ENCODE measurements around the gene ZNF554. TPM values are rescaled to one million over a fixed set of nuclear protein-coding genes. Genes with fewer than 3 reads are reported as not detected.

ZNF554 gene
- total RNA-seq, 1 experiment from 2014 or later, result 3.3 TPM

DNA sequence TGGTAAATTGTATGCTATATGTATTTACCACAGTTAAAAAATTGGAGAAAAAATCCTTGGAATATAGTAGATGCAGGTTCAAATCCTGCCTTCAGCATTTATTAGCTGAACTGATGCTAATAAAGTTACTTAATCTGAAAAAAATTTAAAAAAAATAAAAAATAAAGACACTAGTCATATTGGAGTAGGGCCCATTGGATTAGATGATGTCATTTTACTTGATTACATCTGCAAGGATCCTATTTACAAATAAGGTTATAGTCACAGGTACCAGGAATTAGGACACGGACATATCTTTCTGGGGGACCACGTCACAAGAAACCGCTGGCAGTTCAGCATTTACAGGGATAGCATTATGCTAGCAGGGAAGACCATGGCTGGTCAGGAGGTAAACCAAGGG, 27.8 kb downstream of the ZNF554 start:
- no peak overlapping the region for H2AFZ ChIP-seq
- CTCF ChIA-PET, result interaction anchor here (0.7 kb wide), 1 partner anchor 65 kb away, joined by 3 read pairs; no protein-coding TSS in a partner anchor
- no peaks in the 10 kb centered on the region for H3K9me2 ChIP-seq (ENCODE audit: insufficient read depth)
- no peaks in the 10 kb centered on the region for H3K4me1 ChIP-seq (replicated peaks; ENCODE audit: insufficient read depth)
- no peak for DNase-seq
- no peak overlapping the region for H3K27ac ChIP-seq
- POLR2A ChIA-PET (ENCODE audit: unreplicated experiment), result no interaction called here
- H3K36me3 ChIP-seq (ENCODE audit: low read depth), result peaks cover 14% of the 10 kb centered on the region
- no TSS peak for BruUV-seq (replicated peaks)
- H3K9me3 ChIP-seq (ENCODE audit: insufficient read depth, low read depth), result peaks cover 4% of the 10 kb centered on the region; the same call in 1 of the 2 replicates
- intact Hi-C loops (cut with micrococcal nuclease; ENCODE audit: unreplicated experiment), result no loop called here
- H3K79me2 ChIP-seq (ENCODE audit: low read depth), result no peaks in the 10 kb centered on the region
- H3K4me2 ChIP-seq, result no peak overlapping the region
- H3K27me3 ChIP-seq (ENCODE audit: insufficient read depth, low read depth), result no peaks in the 10 kb centered on the region
- TF ChIP-seq EZH2 (IDR thresholded peaks at IDR 0.05; ENCODE audit: low read depth), result no peak
- TF ChIP-seq, protein P1, sequence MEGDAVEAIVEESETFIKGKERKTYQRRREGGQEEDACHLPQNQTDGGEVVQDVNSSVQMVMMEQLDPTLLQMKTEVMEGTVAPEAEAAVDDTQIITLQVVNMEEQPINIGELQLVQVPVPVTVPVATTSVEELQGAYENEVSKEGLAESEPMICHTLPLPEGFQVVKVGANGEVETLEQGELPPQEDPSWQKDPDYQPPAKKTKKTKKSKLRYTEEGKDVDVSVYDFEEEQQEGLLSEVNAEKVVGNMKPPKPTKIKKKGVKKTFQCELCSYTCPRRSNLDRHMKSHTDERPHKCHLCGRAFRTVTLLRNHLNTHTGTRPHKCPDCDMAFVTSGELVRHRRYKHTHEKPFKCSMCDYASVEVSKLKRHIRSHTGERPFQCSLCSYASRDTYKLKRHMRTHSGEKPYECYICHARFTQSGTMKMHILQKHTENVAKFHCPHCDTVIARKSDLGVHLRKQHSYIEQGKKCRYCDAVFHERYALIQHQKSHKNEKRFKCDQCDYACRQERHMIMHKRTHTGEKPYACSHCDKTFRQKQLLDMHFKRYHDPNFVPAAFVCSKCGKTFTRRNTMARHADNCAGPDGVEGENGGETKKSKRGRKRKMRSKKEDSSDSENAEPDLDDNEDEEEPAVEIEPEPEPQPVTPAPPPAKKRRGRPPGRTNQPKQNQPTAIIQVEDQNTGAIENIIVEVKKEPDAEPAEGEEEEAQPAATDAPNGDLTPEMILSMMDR (conservative IDR thresholded peaks at IDR 0.05), result no peak
- no peak overlapping the region for H3K4me3 ChIP-seq
- no peaks in the 10 kb centered on the region for H4K20me1 ChIP-seq (ENCODE audit: insufficient read depth)
- H3F3A ChIP-seq (ENCODE audit: insufficient read depth, low read depth), result no peaks in the 10 kb centered on the region

DNA sequence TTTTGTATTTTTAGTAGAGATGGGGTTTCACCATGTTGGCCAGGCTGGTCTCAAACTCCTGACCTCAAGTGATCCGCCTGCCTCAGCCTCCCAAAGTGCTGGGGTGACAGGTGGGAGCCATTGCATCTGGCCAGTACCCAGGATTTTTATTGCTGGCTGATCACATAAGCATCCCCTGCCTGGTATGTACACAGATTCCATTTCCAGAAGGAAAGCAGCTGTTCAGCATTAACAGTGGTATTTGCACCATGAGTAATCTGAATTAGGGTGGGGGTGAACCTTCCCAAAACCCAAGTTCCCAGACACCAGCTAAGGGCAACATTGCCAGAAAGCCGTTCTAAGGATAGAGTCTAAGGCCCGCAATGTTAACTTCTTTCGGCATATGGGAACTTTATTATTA, 28.9 kb downstream of the ZNF554 start:
- no peaks in the 10 kb centered on the region for H3K79me2 ChIP-seq (ENCODE audit: low read depth)
- CTCF ChIA-PET, result no interaction called here

DNA sequence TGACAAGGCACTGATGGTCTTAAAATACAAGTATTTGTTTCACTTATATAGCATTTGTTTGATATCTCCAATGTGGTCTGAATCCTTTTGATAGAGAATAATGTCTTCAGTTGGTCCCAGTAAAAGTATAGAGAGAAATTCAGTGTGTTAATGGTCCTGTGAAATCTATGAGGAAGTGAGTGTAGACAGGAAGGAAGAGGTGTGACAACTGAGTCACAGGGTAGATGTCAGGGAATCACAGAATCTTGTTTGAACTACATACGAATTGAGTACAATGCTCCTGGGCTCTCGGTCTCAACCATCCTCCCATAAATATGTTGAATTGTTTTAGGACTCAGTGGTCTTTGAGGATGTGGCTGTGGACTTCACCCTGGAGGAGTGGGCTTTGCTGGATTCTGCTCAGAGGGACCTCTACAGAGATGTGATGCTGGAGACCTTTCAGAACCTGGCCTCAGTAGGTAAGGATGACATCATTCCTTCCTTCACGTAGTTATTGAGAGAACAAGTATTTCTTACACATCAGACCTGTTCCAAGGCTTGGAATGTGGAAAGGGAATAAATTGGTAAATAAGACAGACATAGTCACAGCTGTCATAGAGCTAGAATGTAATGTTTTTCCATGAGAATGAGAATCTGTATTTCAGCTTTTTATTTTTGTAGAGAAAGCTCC, 30.7 kb downstream of the ZNF554 start:
- H3K4me2 ChIP-seq, result no peak overlapping the region
- H3F3A ChIP-seq (ENCODE audit: insufficient read depth, low read depth), result no peaks in the 10 kb centered on the region
- H3K4me1 ChIP-seq (replicated peaks; ENCODE audit: insufficient read depth), result no peaks in the 10 kb centered on the region
- no peaks in the 10 kb centered on the region for H3K27me3 ChIP-seq (ENCODE audit: insufficient read depth, low read depth)
- no peaks in the 10 kb centered on the region for H4K20me1 ChIP-seq (ENCODE audit: insufficient read depth)
- H3K4me3 ChIP-seq, result no peak overlapping the region
- no peak for TF ChIP-seq EZH2 (IDR thresholded peaks at IDR 0.05; ENCODE audit: low read depth)
- TF ChIP-seq, protein P1 (conservative IDR thresholded peaks at IDR 0.05), result no peak
- DNase-seq, result no peak
- no peak overlapping the region for H3K27ac ChIP-seq
- intact Hi-C loops (cut with micrococcal nuclease; ENCODE audit: unreplicated experiment), result no loop called here
- H3K9me3 ChIP-seq (ENCODE audit: insufficient read depth, low read depth), result peaks cover 9% of the 10 kb centered on the region; the same call in 1 of the 2 replicates
- H3K9me2 ChIP-seq (ENCODE audit: insufficient read depth), result no peaks in the 10 kb centered on the region
- no TSS peak for BruUV-seq (replicated peaks)
- ChIA-PET POLR2A (ENCODE audit: unreplicated experiment) (no interaction called here), CTCF (no interaction called here)
- H3K79me2 ChIP-seq (ENCODE audit: low read depth), result no peaks in the 10 kb centered on the region
- H3K36me3 ChIP-seq (ENCODE audit: low read depth), result peaks cover 25% of the 10 kb centered on the region
- no peak overlapping the region for H2AFZ ChIP-seq

More for the DNA sequence above, 28.9 kb downstream of the ZNF554 start:
- intact Hi-C loops (cut with micrococcal nuclease; ENCODE audit: unreplicated experiment), result no loop called here
- Histone ChIP-seq H3K4me1 (replicated peaks; ENCODE audit: insufficient read depth) (no peaks in the 10 kb centered on the region), H3K4me3 (no peak overlapping the region), H3K27ac (no peak overlapping the region), H2AFZ (no peak overlapping the region), H3K9me2 (ENCODE audit: insufficient read depth) (no peaks in the 10 kb centered on the region), H4K20me1 (ENCODE audit: insufficient read depth) (no peaks in the 10 kb centered on the region), H3K27me3 (ENCODE audit: insufficient read depth, low read depth) (no peaks in the 10 kb centered on the region), H3F3A (ENCODE audit: insufficient read depth, low read depth) (no peaks in the 10 kb centered on the region), H3K9me3 (ENCODE audit: insufficient read depth, low read depth) (peaks cover 9% of the 10 kb centered on the region; the same call in 1 of the 2 replicates), H3K4me2 (no peak overlapping the region), H3K36me3 (ENCODE audit: low read depth) (peaks cover 25% of the 10 kb centered on the region)
- POLR2A ChIA-PET (ENCODE audit: unreplicated experiment), result no interaction called here
- no TSS peak for BruUV-seq (replicated peaks)
- no peak for DNase-seq
- TF ChIP-seq EZH2 (IDR thresholded peaks at IDR 0.05; ENCODE audit: low read depth), result no peak
- TF ChIP-seq, protein P1 (conservative IDR thresholded peaks at IDR 0.05), result no peak

Data from PC-9 (cell line).